ENCODE measurements around the gene NELFA. TPM values are rescaled to one million over a fixed set of nuclear protein-coding genes. Genes with fewer than 3 reads are reported as not detected.

The NELFA gene
- total and polyA plus RNA-seq, 8 donors: 13.6 to 30.9 (median 19.1) TPM

- 95 to 98% methylated on average over 17 of the region's 17 CpGs for WGBS, 2 donors
- TF ChIP-seq CTCF (IDR thresholded peaks at IDR 0.05): no peak
- no peaks in the 10 kb centered on the region for H3K9me3 ChIP-seq
- FAIRE-seq (no peak), DNase-seq (peak in 1 of 6 donors; percentile 36), ATAC-seq (no peak)
- H3K27ac ChIP-seq: no peak overlapping the region
- H3K4me3 ChIP-seq: no peak overlapping the region
- peaks cover 0 to under 1% (median 0%) of the 10 kb centered on the region in 3 donors for H3K36me3 ChIP-seq
- H3K4me1 ChIP-seq: no peaks in the 10 kb centered on the region
- intact Hi-C loops (cut with DNase I): no loop called here
- H3K27me3 ChIP-seq: no peaks in the 10 kb centered on the region
Measured at GRCh38 chr4:1969928-1970723, 38.6 kb downstream of the NELFA start.

- no peak for TF ChIP-seq CTCF (IDR thresholded peaks at IDR 0.05)
- Histone ChIP-seq H3K9me3 (no peaks in the 10 kb centered on the region), H3K27ac (no peak overlapping the region), H3K36me3 (no peaks in the 10 kb centered on the region), H3K27me3 (no peaks in the 10 kb centered on the region), H3K4me1 (no peaks in the 10 kb centered on the region), H3K4me3 (no peak overlapping the region)
- 93 to 96% methylated on average over 7 of the region's 7 CpGs for WGBS, 2 donors
- intact Hi-C loops (cut with DNase I): no loop called here
- no peak for FAIRE-seq
- ATAC-seq: no peak
- DNase-seq: peak in 1 of 6 donors; percentile 31
Measured at GRCh38 chr4:1968686-1969295, 40.0 kb downstream of the NELFA start.

- intact Hi-C loops (cut with DNase I): no loop called here
- 87 to 89% methylated on average over 5 of the region's 5 CpGs for WGBS, 2 donors
- DNase-seq: no peak
- no peaks in the 10 kb centered on the region for H3K9me3 ChIP-seq
- no peak for FAIRE-seq
- no peak for ATAC-seq
- no peaks in the 10 kb centered on the region for H3K27me3 ChIP-seq
- H3K4me1 ChIP-seq: no peaks in the 10 kb centered on the region
- no peak overlapping the region for H3K27ac ChIP-seq
- H3K4me3 ChIP-seq: no peak overlapping the region
- no peak for TF ChIP-seq CTCF (IDR thresholded peaks at IDR 0.05)
- H3K36me3 ChIP-seq: peaks cover 0 to 4% (median 0%) of the 10 kb centered on the region in 3 donors
Measured at GRCh38 chr4:1967512-1968149, 41.1 kb downstream of the NELFA start.

GRCh38 chr4:1964971-1965370 lies 43.8 kb downstream of the NELFA start:
- Histone ChIP-seq H3K4me1 (peaks cover 0 to 4% (median 0%) of the 10 kb centered on the region in 3 donors), H3K27ac (no peak overlapping the region), H3K36me3 (peaks cover 0 to 10% (median 3%) of the 10 kb centered on the region in 3 donors), H3K9me3 (no peaks in the 10 kb centered on the region), H3K27me3 (no peaks in the 10 kb centered on the region), H3K4me3 (no peak overlapping the region)
- ATAC-seq: no peak
- no peak for DNase-seq
- WGBS, 2 donors: 98 to 100% methylated on average over 1 of the region's 1 CpG
- FAIRE-seq: no peak
- intact Hi-C loops (cut with DNase I): no loop called here
- TF ChIP-seq CTCF (IDR thresholded peaks at IDR 0.05): no peak
